GM12878 (cell line): Measurements from ENCODE around the gene FFAR1. TPM values are rescaled to one million over a fixed set of nuclear protein-coding genes. Genes with fewer than 3 reads are reported as not detected.

ENCODE experiments used
- ATAC-seq: fragments of 200-7000 bp; cut with Tn5 transposase; 3 replicates; pipeline ENCODE4 v1.9.1; 2020; ENCODE audit warnings: mild to moderate bottlenecking, moderate library complexity
- BruUV-seq: library from RNA; stranded (reverse); fragments of 400-500 nt; replicated peaks from 2 replicates; lab custom pipeline; 2021; lab: Mats Ljungman, UMichigan
- CTCF ChIA-PET: fragments of 300-600 bp; sonication (Branson Sonifier 250); formaldehyde crosslinking; extraction: SDS; loops from one replicate; lab custom pipeline; 2021; ENCODE audit warnings: inconsistent platforms; lab: Yijun Ruan, JAX
- POLR2A ChIA-PET: fragments of 350-600 bp; formaldehyde crosslinking; extraction: SDS; loops from one replicate; lab custom pipeline; 2021; ENCODE audit warnings: inconsistent platforms; lab: Charles Lee
- RAD21 ChIA-PET: fragments of 300-600 bp; sonication (Branson Sonifier 250); formaldehyde crosslinking; loops from one replicate; lab custom pipeline; 2023; ENCODE audit warnings: antibody characterized with exemption; ENCODE audit not compliant: unreplicated experiment; lab: Charles Lee
- SMC1A ChIA-PET: fragments of 300-600 bp; sonication (Branson Sonifier 250); formaldehyde crosslinking; loops from one replicate; lab custom pipeline; 2023; ENCODE audit not compliant: unreplicated experiment, uncharacterized antibody; lab: Charles Lee
- DNase-seq: peaks from one replicate; pipeline ENCODE4 v3.0.0-alpha.2; 2011; ENCODE audit warnings: low read depth, low spot score
- FAIRE-seq: peaks from 3 replicates; lab custom pipeline; 2011; peaks lifted over from hg19 to GRCh38; lab: Jason Lieb, UNC
- H2AFZ ChIP-seq: 2 replicates; pipeline ENCODE4 v1.6.0; 2011; ENCODE audit warnings: low read depth, low read length, control low read depth; ENCODE audit not compliant: control insufficient read depth
- H3K27ac ChIP-seq: 2 replicates; pipeline ENCODE4 v1.5.1; 2011; ENCODE audit warnings: control low read depth; ENCODE audit not compliant: control insufficient read depth, insufficient read depth
- H3K27me3 ChIP-seq, 2 experiments: replicated peaks in 1 of 2; 2 replicates each; pipeline versions ENCODE4 v1.6.0 to v1.6.1; 2011; ENCODE audit warnings: low read length in 1 of 2; ENCODE audit not compliant: control insufficient read depth in 2 of 2, insufficient read depth in 2 of 2
- H3K36me3 ChIP-seq, 2 experiments: 2 replicates each; pipeline ENCODE4 v1.5.1; 2011; ENCODE audit warnings: low read length in 1 of 2; ENCODE audit not compliant: control insufficient read depth in 2 of 2, insufficient read depth in 2 of 2
- H3K4me1 ChIP-seq: 2 replicates; pipeline ENCODE4 v1.6.1; 2011; ENCODE audit warnings: mild to moderate bottlenecking, low read length, moderate library complexity, mixed read lengths; ENCODE audit not compliant: control insufficient read depth, insufficient read depth
- H3K4me2 ChIP-seq: 2 replicates; pipeline ENCODE4 v1.6.0; 2011; ENCODE audit warnings: control low read depth; ENCODE audit not compliant: control insufficient read depth, insufficient read depth
- H3K4me3 ChIP-seq: fragments of 200-600 bp; sonication (generic); 2 replicates; pipeline ENCODE4 v1.5.1; 2016
- H3K79me2 ChIP-seq: 2 replicates; pipeline ENCODE4 v1.6.0; 2011; ENCODE audit warnings: low read length; ENCODE audit not compliant: control insufficient read depth, insufficient read depth
- H3K9ac ChIP-seq: 2 replicates; pipeline ENCODE4 v1.8.0; 2011; ENCODE audit warnings: low read length, control low read depth, mixed read lengths; ENCODE audit not compliant: control insufficient read depth, insufficient read depth
- H3K9me3 ChIP-seq: replicated peaks from 3 replicates; pipeline ENCODE4 v1.5.1; 2011; ENCODE audit warnings: mild to moderate bottlenecking, low read length; ENCODE audit not compliant: control insufficient read depth, insufficient read depth
- H4K20me1 ChIP-seq: 2 replicates; pipeline ENCODE4 v1.6.0; 2011; ENCODE audit not compliant: control insufficient read depth, insufficient read depth
- CHD1 ChIP-seq: IDR thresholded peaks from 2 replicates; pipeline ENCODE4 v1.6.1; 2012; ENCODE audit warnings: low read depth, low read length, improper control_type of control experiment
- ESRRA ChIP-seq: IDR thresholded peaks from 2 replicates; pipeline ENCODE4 v1.6.1; 2012; ENCODE audit warnings: mild to moderate bottlenecking, low read length, improper control_type of control experiment
- FOXK2 ChIP-seq: fragments of 450-650 bp; IDR thresholded peaks from 2 replicates; pipeline ENCODE4 v1.6.1; 2017; ENCODE audit warnings: mild to moderate bottlenecking, moderate library complexity
- HDGF ChIP-seq: fragments of 450-650 bp; IDR thresholded peaks from 2 replicates; pipeline ENCODE4 v1.6.1; 2016; ENCODE audit warnings: antibody characterized with exemption
- JUNB ChIP-seq: IDR thresholded peaks from 2 replicates; pipeline ENCODE4 v1.6.1; 2016; ENCODE audit warnings: antibody characterized with exemption, mild to moderate bottlenecking
- JUND ChIP-seq: IDR thresholded peaks from 2 replicates; pipeline ENCODE4 v1.6.1; 2012; ENCODE audit warnings: low read depth, mild to moderate bottlenecking, low read length, improper control_type of control experiment, moderate library complexity
- MTA3 ChIP-seq: IDR thresholded peaks from 2 replicates; pipeline ENCODE4 v1.6.1; 2012; ENCODE audit warnings: low read length, inconsistent platforms, borderline replicate concordance
- MYB ChIP-seq: fragments of 150-350 bp; IDR thresholded peaks from 2 replicates; pipeline ENCODE4 v1.6.1; 2014; ENCODE audit warnings: mild to moderate bottlenecking, low read depth, low read length, borderline replicate concordance
- NBN ChIP-seq: fragments of 450-650 bp; IDR thresholded peaks from 2 replicates; pipeline ENCODE4 v1.6.1; 2016
- RFX5 ChIP-seq: IDR thresholded peaks from 2 replicates; pipeline ENCODE4 v1.6.1; 2011; ENCODE audit warnings: low read depth, low read length, improper control_type of control experiment
- TBL1XR1 ChIP-seq: IDR thresholded peaks from 2 replicates; pipeline ENCODE4 v1.6.1; 2012; ENCODE audit warnings: low read depth, low read length, improper control_type of control experiment
- ZNF207 ChIP-seq: fragments of 450-650 bp; IDR thresholded peaks from 2 replicates; pipeline ENCODE4 v1.6.1; 2014; ENCODE audit warnings: antibody characterized with exemption, mild to moderate bottlenecking, borderline replicate concordance
- ZZZ3 ChIP-seq: IDR thresholded peaks from 2 replicates; pipeline ENCODE4 v1.6.1; 2011; ENCODE audit warnings: low read depth; ENCODE audit not compliant: control insufficient read depth, insufficient read length
- WGBS: methylation state at CpG from one replicate; pipeline ENCODE4 v1.1.6; 2016; ENCODE audit warnings: low lambda C conversion rate; ENCODE audit not compliant: insufficient replicate concordance, insufficient coverage; ENCODE audit errors: missing lambda C conversion rate; 5-methylcytosine and 5-hydroxymethylcytosine counted together
- in situ Hi-C: fragments of 300-500 bp; cut with MboI; formaldehyde crosslinking; loops from 9 replicates; pipeline ENCODE4 v1.14.3; 2018; ENCODE audit warnings: mixed read lengths
- intact Hi-C: fragments of 100-400 bp; cut with micrococcal nuclease; formaldehyde crosslinking; loops from one replicate; pipeline ENCODE4 v1.14.2; 2022; ENCODE audit not compliant: unreplicated experiment
- polyA plus RNA-seq, 11 experiments: library from polyadenylated mRNA; depleted of rRNA in 4 of 11; unstranded in 6 of 11; stranded (reverse) in 5 of 11; fragments of >200 nt; fragmentation: Nextera tagmentation in 4 of 11; fragmentation: Illumina TruSeq in 1 of 11; extraction: Ambion mirVana in 4 of 11; extraction: Trizol in 1 of 11; gene quantifications; 1 replicate in 1 of 11; 2 replicates in 10 of 11; pipeline versions ENCODE4 v1.2.1 to v1.2.3, GENCODE V29; 2011 to 2016; ENCODE audit warnings: inconsistent platforms in 2 of 11, missing spikeins in 2 of 11, low read depth in 1 of 11
- total RNA-seq, 4 experiments: library from RNA; depleted of rRNA in 3 of 4; stranded (reverse); fragments of >200 nt in 3 of 4; fragmentation: Illumina TruSeq in 1 of 4; extraction: Trizol in 1 of 4; gene quantifications; 2 replicates each; pipeline versions ENCODE4 v1.2.1 to v1.2.3, GENCODE V29; 2013 to 2021
- TF ChIP-seq, protein P1 (sequence below): fragments of 450-650 bp; IDR thresholded peaks from 2 replicates; pipeline ENCODE4 v1.6.1; 2017; ENCODE audit warnings: mild to moderate bottlenecking, low read depth, inconsistent platforms; ENCODE audit not compliant: poor library complexity, severe bottlenecking
- TF ChIP-seq, protein P2 (sequence below): fragments of 450-650 bp; formaldehyde crosslinking; IDR thresholded peaks from 2 replicates; pipeline ENCODE4 v1.4.0; 2022; ENCODE audit warnings: mild to moderate bottlenecking, moderate library complexity

FFAR1 gene
- total and polyA plus RNA-seq, 10 of the 15 experiments (the other 5 are each of a cell fraction or from before 2014, with no cell fraction given) = 0.05 to 0.62 (median 0.14) TPM; not detected in 2

DNA sequence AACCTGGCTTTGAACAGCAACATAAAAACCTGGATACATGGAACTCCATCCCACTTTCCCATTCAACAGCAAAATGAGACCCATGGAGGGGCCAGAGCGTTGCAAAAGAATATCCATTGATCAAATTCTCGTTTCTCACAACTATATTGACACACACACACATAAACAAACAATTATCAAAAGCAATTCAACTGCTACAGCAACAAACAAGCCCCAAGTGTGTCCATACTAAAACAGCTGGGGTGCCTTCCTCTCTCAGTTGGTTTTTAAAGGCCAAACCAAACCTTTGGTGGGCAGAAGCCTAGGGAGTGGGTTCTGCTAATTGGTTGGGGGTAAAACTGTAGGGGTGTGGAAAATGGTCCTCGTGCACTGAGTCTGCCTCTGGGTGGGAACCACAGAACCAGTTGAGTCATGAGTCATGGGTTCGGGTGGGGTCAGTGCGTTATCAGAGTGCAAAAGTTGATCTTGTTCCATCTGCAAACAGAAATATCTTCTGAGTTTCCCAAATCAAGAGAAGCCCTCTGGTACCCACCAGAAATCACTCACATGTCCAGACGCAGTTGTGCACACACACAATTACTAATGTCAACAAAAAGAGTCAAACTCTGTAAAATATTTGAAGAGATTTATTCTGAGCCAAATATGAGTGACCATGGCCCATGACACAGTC lies 41.6 kb downstream of the FFAR1 start:
- no peaks in the 10 kb centered on the region for H3K27me3 ChIP-seq
- H3K4me1 ChIP-seq = no peaks in the 10 kb centered on the region
- TF ChIP-seq NBN = no peak
- TF ChIP-seq, protein P1, sequence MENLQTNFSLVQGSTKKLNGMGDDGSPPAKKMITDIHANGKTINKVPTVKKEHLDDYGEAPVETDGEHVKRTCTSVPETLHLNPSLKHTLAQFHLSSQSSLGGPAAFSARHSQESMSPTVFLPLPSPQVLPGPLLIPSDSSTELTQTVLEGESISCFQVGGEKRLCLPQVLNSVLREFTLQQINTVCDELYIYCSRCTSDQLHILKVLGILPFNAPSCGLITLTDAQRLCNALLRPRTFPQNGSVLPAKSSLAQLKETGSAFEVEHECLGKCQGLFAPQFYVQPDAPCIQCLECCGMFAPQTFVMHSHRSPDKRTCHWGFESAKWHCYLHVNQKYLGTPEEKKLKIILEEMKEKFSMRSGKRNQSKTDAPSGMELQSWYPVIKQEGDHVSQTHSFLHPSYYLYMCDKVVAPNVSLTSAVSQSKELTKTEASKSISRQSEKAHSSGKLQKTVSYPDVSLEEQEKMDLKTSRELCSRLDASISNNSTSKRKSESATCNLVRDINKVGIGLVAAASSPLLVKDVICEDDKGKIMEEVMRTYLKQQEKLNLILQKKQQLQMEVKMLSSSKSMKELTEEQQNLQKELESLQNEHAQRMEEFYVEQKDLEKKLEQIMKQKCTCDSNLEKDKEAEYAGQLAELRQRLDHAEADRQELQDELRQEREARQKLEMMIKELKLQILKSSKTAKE = no peak
- no peak for TF ChIP-seq JUND
- no peak for TF ChIP-seq CHD1
- TF ChIP-seq JUNB = no peak
- no peak for TF ChIP-seq MTA3
- TF ChIP-seq ZZZ3 = no peak
- TF ChIP-seq TBL1XR1 = no peak
- no peak for TF ChIP-seq MYB
- TF ChIP-seq HDGF = no peak
- no peak for TF ChIP-seq ZNF207
- no peak for TF ChIP-seq RFX5
- TF ChIP-seq FOXK2 = no peak
- TF ChIP-seq ESRRA = no peak
- TF ChIP-seq, protein P2, sequence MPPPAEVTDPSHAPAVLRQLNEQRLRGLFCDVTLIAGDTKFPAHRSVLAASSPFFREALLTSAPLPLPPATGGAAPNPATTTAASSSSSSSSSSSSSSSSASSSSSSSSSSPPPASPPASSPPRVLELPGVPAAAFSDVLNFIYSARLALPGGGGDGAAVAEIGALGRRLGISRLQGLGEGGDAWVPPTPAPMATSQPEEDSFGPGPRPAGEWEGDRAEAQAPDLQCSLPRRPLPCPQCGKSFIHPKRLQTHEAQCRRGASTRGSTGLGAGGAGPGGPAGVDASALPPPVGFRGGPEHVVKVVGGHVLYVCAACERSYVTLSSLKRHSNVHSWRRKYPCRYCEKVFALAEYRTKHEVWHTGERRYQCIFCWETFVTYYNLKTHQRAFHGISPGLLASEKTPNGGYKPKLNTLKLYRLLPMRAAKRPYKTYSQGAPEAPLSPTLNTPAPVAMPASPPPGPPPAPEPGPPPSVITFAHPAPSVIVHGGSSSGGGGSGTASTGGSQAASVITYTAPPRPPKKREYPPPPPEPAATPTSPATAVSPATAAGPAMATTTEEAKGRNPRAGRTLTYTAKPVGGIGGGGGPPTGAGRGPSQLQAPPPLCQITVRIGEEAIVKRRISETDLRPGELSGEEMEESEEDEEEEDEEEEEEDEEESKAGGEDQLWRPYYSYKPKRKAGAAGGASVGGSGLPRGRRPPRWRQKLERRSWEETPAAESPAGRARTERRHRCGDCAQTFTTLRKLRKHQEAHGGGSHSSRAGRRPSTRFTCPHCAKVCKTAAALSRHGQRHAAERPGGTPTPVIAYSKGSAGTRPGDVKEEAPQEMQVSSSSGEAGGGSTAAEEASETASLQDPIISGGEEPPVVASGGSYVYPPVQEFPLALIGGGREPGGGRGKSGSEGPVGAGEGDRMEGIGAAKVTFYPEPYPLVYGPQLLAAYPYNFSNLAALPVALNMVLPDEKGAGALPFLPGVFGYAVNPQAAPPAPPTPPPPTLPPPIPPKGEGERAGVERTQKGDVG (CRISPR knock-in tag) = no peak
- no TSS peak for BruUV-seq
- RAD21 ChIA-PET = no interaction called here
- POLR2A ChIA-PET = interaction anchor here (0.6 to 0.9 kb wide), 2 partner anchors 12 to 221 kb away, joined by 4 read pairs; no protein-coding TSS in a partner anchor
- no peak overlapping the region for H3K9ac ChIP-seq
- H4K20me1 ChIP-seq = no peaks in the 10 kb centered on the region
- intact Hi-C loops = no loop called here
- H3K36me3 ChIP-seq = no peaks in the 10 kb centered on the region
- no peak overlapping the region for H3K4me2 ChIP-seq
- ATAC-seq (no peak), DNase-seq (no peak), FAIRE-seq (no peak)
- no peak overlapping the region for H2AFZ ChIP-seq
- SMC1A ChIA-PET = interaction anchor here (0.9 to 1.4 kb wide), 3 partner anchors 9 to 29 kb away, joined by 3 to 4 read pairs (median 3); no protein-coding TSS in a partner anchor
- 41% methylated on average over 6 of the region's 6 CpGs for WGBS
- in situ Hi-C loops = no loop called here
- CTCF ChIA-PET = no interaction called here
- no peaks in the 10 kb centered on the region for H3K79me2 ChIP-seq
- no peak overlapping the region for H3K4me3 ChIP-seq
- H3K27ac ChIP-seq = no peak overlapping the region
- H3K9me3 ChIP-seq = peaks cover 2% of the 10 kb centered on the region; the same call in 1 of the 3 replicates
